ENCODE results near the gene EPB41. TPM values are rescaled to one million over a fixed set of nuclear protein-coding genes. Genes with fewer than 3 reads are reported as not detected.
"Not testable (repeated sequence)": the region's sequence is repeated elsewhere in the genome, so short reads cannot be mapped to it uniquely, and the experiment has no call there.

The EPB41 gene
- total and polyA plus RNA-seq, 2 donors (not counting 3 experiments of a cell fraction or from before 2014, with no cell fraction given), result 22.3 to 45.7 TPM

DNA sequence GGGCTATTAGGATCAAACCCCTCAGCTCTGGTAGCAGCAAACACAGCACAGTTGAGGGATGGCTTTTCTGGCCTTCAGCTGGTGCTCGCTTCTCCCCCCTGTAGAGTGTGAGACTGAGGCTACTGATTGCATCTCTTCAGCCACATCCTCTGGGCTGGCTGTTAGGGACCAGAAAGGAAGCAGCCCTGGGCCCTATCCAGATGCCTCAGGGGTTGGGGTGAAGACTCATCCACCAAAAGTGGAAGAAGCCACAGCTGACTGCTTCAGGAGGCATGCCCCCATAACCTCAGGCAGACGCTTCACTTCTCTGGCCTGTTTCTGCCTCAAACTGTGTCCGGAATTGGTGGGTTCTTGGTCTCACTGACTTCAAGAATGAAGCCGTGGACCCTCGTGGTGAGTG lies 215.5 kb downstream of the EPB41 start:
- Histone ChIP-seq H3K4me3 (replicated peaks in 1 of 3; ENCODE audit: insufficient read depth in 1 of 3, low read depth in 1 of 3, low read length in 3 of 3) (no peak overlapping the region), H3K4me2 (ENCODE audit: insufficient read depth, low read length) (no peak overlapping the region), H3K9me1 (replicated peaks; ENCODE audit: control insufficient read depth, extremely low read depth, insufficient read depth, low read length) (no peaks in the 10 kb centered on the region), H3K9ac (replicated peaks; ENCODE audit: extremely low read depth, insufficient read depth, low read length) (no peak overlapping the region), H3K79me2 (ENCODE audit: control insufficient read depth, insufficient read depth, low read length) (no peaks in the 10 kb centered on the region), H3K27me3 (ENCODE audit: control insufficient read depth in 2 of 2, insufficient read depth in 2 of 2, low read length in 2 of 2) (no peaks in the 10 kb centered on the region), H4K20me1 (replicated peaks; ENCODE audit: control insufficient read depth, extremely low read depth, insufficient read depth, low read length) (no peaks in the 10 kb centered on the region), H3K27ac (ENCODE audit: insufficient read depth, low read depth, low read length) (no peak overlapping the region), H3K36me3 (ENCODE audit: control insufficient read depth in 2 of 2, extremely low read depth in 1 of 2, insufficient read depth in 2 of 2, low read length in 2 of 2) (no peaks in the 10 kb centered on the region), H3K4me1 (ENCODE audit: control insufficient read depth, extremely low read depth, insufficient read depth, low read length) (peaks cover 2% of the 10 kb centered on the region), H3K9me3 (replicated peaks; ENCODE audit: control insufficient read depth, insufficient read depth, low read length) (no peaks in the 10 kb centered on the region), H2AFZ (ENCODE audit: low read depth, low read length) (no peak overlapping the region)
- dilution Hi-C loops (cut with MboI; ENCODE audit: extremely low pct_ligation_motif_present, low sequenced_read_pairs), result no loop called here
- intact Hi-C loops (cut with micrococcal nuclease), result no loop called here
- POLR2A ChIA-PET, result no interaction called here
- TF ChIP-seq POLR2AphosphoS5 (IDR thresholded peaks at IDR 0.05; ENCODE audit: insufficient read depth, low read depth, low read length) (no peak), MYC (IDR thresholded peaks at IDR 0.05; ENCODE audit: low read depth, low read length) (no peak), POLR2A (IDR thresholded peaks at IDR 0.05; ENCODE audit: low read depth, low read length) (no peak), JUN (IDR thresholded peaks at IDR 0.05; ENCODE audit: borderline replicate concordance, insufficient read depth, insufficient read length, low read depth) (no peak), EZH2 (IDR thresholded peaks at IDR 0.05; ENCODE audit: borderline replicate concordance, low read depth, low read length, severe bottlenecking) (no peak), FOS (IDR thresholded peaks at IDR 0.05; ENCODE audit: borderline replicate concordance, insufficient read depth, low read length) (no peak), GATA2 (IDR thresholded peaks at IDR 0.05; ENCODE audit: insufficient read depth, insufficient read length, low read depth, low read length) (no peak)
- TF ChIP-seq, protein P1, sequence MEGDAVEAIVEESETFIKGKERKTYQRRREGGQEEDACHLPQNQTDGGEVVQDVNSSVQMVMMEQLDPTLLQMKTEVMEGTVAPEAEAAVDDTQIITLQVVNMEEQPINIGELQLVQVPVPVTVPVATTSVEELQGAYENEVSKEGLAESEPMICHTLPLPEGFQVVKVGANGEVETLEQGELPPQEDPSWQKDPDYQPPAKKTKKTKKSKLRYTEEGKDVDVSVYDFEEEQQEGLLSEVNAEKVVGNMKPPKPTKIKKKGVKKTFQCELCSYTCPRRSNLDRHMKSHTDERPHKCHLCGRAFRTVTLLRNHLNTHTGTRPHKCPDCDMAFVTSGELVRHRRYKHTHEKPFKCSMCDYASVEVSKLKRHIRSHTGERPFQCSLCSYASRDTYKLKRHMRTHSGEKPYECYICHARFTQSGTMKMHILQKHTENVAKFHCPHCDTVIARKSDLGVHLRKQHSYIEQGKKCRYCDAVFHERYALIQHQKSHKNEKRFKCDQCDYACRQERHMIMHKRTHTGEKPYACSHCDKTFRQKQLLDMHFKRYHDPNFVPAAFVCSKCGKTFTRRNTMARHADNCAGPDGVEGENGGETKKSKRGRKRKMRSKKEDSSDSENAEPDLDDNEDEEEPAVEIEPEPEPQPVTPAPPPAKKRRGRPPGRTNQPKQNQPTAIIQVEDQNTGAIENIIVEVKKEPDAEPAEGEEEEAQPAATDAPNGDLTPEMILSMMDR (IDR thresholded peaks at IDR 0.05; ENCODE audit: extremely low read depth in 1 of 2, insufficient read depth in 1 of 2, low read depth in 1 of 2, low read length in 2 of 2), result no peak
- TF ChIP-seq, protein P2, sequence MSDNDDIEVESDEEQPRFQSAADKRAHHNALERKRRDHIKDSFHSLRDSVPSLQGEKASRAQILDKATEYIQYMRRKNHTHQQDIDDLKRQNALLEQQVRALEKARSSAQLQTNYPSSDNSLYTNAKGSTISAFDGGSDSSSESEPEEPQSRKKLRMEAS (IDR thresholded peaks at IDR 0.05; ENCODE audit: insufficient read depth, insufficient read length), result no peak
- DNase-seq (ENCODE audit: low read depth, low spot score) (no peak), FAIRE-seq (no peak)
- BruUV-seq (replicated peaks), result no TSS peak
- CTCF ChIA-PET, result no interaction called here

DNA sequence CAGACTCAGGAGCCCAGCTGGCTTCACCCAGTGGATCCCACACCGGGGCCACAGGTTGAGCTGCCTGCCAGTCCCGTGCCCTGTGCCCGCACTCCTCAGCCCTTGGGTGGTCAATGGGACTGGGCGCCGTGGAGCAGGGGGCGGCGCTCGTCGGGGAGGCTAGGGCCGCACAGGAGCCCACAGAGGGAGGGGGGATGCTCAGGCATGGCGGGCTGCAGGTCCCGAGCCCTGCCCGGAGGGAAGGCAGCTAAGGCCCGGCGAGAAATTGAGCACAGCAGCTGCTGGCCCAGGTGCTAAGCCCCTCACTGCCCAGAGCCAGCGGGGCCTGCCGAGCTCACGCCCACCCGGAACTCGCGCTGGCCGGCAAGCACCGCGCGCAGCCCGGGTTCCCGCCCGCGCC lies 216.7 kb downstream of the EPB41 start:
- H3K27ac ChIP-seq (ENCODE audit: insufficient read depth, low read depth, low read length); H3K27me3 ChIP-seq (ENCODE audit: control insufficient read depth in 2 of 2, insufficient read depth in 2 of 2, low read length in 2 of 2); POLR2A ChIA-PET; DNase-seq (ENCODE audit: low read depth, low spot score); H3K9ac ChIP-seq (replicated peaks; ENCODE audit: extremely low read depth, insufficient read depth, low read length); FAIRE-seq; H3K79me2 ChIP-seq (ENCODE audit: control insufficient read depth, insufficient read depth, low read length); H3K4me2 ChIP-seq (ENCODE audit: insufficient read depth, low read length); H3K36me3 ChIP-seq (ENCODE audit: control insufficient read depth in 2 of 2, extremely low read depth in 1 of 2, insufficient read depth in 2 of 2, low read length in 2 of 2); H2AFZ ChIP-seq (ENCODE audit: low read depth, low read length); H3K4me3 ChIP-seq (replicated peaks in 1 of 3; ENCODE audit: insufficient read depth in 1 of 3, low read depth in 1 of 3, low read length in 3 of 3); BruUV-seq (replicated peaks); intact Hi-C loops (cut with micrococcal nuclease); H3K4me1 ChIP-seq (ENCODE audit: control insufficient read depth, extremely low read depth, insufficient read depth, low read length); H3K9me1 ChIP-seq (replicated peaks; ENCODE audit: control insufficient read depth, extremely low read depth, insufficient read depth, low read length); dilution Hi-C loops (cut with MboI; ENCODE audit: extremely low pct_ligation_motif_present, low sequenced_read_pairs); H3K9me3 ChIP-seq (replicated peaks; ENCODE audit: control insufficient read depth, insufficient read depth, low read length); H4K20me1 ChIP-seq (replicated peaks; ENCODE audit: control insufficient read depth, extremely low read depth, insufficient read depth, low read length): not testable (repeated sequence)
- CTCF ChIA-PET, result interaction anchor here (0.8 to 1.0 kb wide), 3 partner anchors 9 to 29 kb away, joined by 4 read pairs; no protein-coding TSS in a partner anchor

Data from endothelial cell of umbilical vein (primary cell).